IMR-90 (cell line): Measurements from ENCODE around the gene GRM5. TPM values are rescaled to one million over a fixed set of nuclear protein-coding genes. Genes with fewer than 3 reads are reported as not detected.

Experiments
- ATAC-seq: fragments of 200-7000 bp; cut with Tn5 transposase; 2 replicates; pipeline ENCODE4 v1.9.1; 2020; ENCODE audit warnings: low read depth, mild to moderate bottlenecking, moderate library complexity
- BruUV-seq: library from RNA; stranded (reverse); fragments of 400-500 nt; replicated peaks from 2 replicates; lab custom pipeline; 2021; lab: Mats Ljungman, UMichigan
- CTCF ChIA-PET: fragments of 300-600 bp; formaldehyde crosslinking; extraction: SDS; loops from one replicate; lab custom pipeline; 2021; ENCODE audit warnings: antibody characterized with exemption; lab: Yijun Ruan, JAX
- POLR2A ChIA-PET: fragments of 300-600 bp; sonication (Branson Sonifier 250); formaldehyde crosslinking; loops from one replicate; lab custom pipeline; 2022; ENCODE audit warnings: antibody characterized with exemption; ENCODE audit not compliant: unreplicated experiment; lab: Charles Lee
- DNase-seq: peaks from one replicate; pipeline ENCODE4 v3.0.0; 2013
- H2AFZ ChIP-seq: replicated peaks from 2 replicates; pipeline ENCODE3; 2013; ENCODE audit warnings: low read length, mild to moderate bottlenecking; ENCODE audit not compliant: poor library complexity
- H2AK5ac ChIP-seq: 2 replicates; pipeline ENCODE4 v1.6.1; 2013; ENCODE audit warnings: low read depth, low read length, inconsistent platforms
- H2AK9ac ChIP-seq: replicated peaks from 2 replicates; pipeline ENCODE3; 2013; ENCODE audit warnings: mild to moderate bottlenecking, low read depth, low read length, moderate library complexity; ENCODE audit not compliant: poor library complexity
- H2BK120ac ChIP-seq: 2 replicates; pipeline ENCODE4 v1.6.1; 2013; ENCODE audit warnings: low read depth, low read length, inconsistent platforms
- H2BK15ac ChIP-seq: 3 replicates; pipeline ENCODE4 v1.6.1; 2013; ENCODE audit warnings: low read depth, low read length, inconsistent platforms
- H2BK20ac ChIP-seq: 2 replicates; pipeline ENCODE4 v1.6.1; 2013; ENCODE audit warnings: low read depth, mild to moderate bottlenecking, inconsistent platforms, low read length, moderate library complexity
- H2BK5ac ChIP-seq: 2 replicates; pipeline ENCODE4 v1.6.1; 2013; ENCODE audit warnings: mild to moderate bottlenecking, low read depth, low read length, inconsistent platforms; ENCODE audit not compliant: poor library complexity, severe bottlenecking
- H3K14ac ChIP-seq: replicated peaks from 2 replicates; pipeline ENCODE4 v1.6.1; 2013; ENCODE audit warnings: low read depth, low read length, inconsistent platforms
- H3K18ac ChIP-seq: 2 replicates; pipeline ENCODE4 v1.6.1; 2013; ENCODE audit warnings: low read depth, low read length, control low read depth
- H3K23ac ChIP-seq: 2 replicates; pipeline ENCODE4 v1.6.1; 2013; ENCODE audit warnings: low read depth, low read length, inconsistent platforms
- H3K27ac ChIP-seq: 2 replicates; pipeline ENCODE4 v1.5.1; 2013; ENCODE audit warnings: mild to moderate bottlenecking, control low read depth, low read length; ENCODE audit not compliant: insufficient read depth
- H3K27me3 ChIP-seq: 2 replicates; pipeline ENCODE4 v1.6.1; 2013; ENCODE audit warnings: low read length; ENCODE audit not compliant: control insufficient read depth, insufficient read depth
- H3K36me3 ChIP-seq: 2 replicates; pipeline ENCODE4 v1.6.1; 2013; ENCODE audit warnings: low read length, mixed read lengths; ENCODE audit not compliant: control insufficient read depth, insufficient read depth
- H3K4ac ChIP-seq: 2 replicates; pipeline ENCODE4 v1.6.1; 2013; ENCODE audit warnings: low read depth, low read length, inconsistent platforms
- H3K4me1 ChIP-seq: 2 replicates; pipeline ENCODE4 v1.6.1; 2013; ENCODE audit warnings: low read length, mixed read lengths; ENCODE audit not compliant: control insufficient read depth, insufficient read depth
- H3K4me2 ChIP-seq: 2 replicates; pipeline ENCODE4 v1.6.1; 2013; ENCODE audit warnings: low read depth, mild to moderate bottlenecking, control low read depth, low read length, moderate library complexity
- H3K4me3 ChIP-seq: 2 replicates; pipeline ENCODE4 v1.5.1; 2013; ENCODE audit warnings: low read depth, mild to moderate bottlenecking, control low read depth, low read length, moderate library complexity; ENCODE audit not compliant: insufficient read depth
- H3K56ac ChIP-seq: 2 replicates; pipeline ENCODE4 v1.6.1; 2013; ENCODE audit warnings: low read length, inconsistent platforms; ENCODE audit not compliant: insufficient read depth; ENCODE audit errors: extremely low read depth
- H3K79me1 ChIP-seq, 2 experiments: 2 replicates each; pipeline ENCODE4 v1.6.1; 2013; ENCODE audit warnings: low read length in 2 of 2, inconsistent platforms in 1 of 2, low read depth in 1 of 2
- H3K9ac ChIP-seq: 2 replicates; pipeline ENCODE4 v1.6.1; 2013; ENCODE audit warnings: low read depth, low read length, control low read depth
- H3K9me1 ChIP-seq: 2 replicates; pipeline ENCODE4 v1.6.1; 2013; ENCODE audit warnings: low read length, inconsistent platforms; ENCODE audit not compliant: insufficient read depth
- H3K9me3 ChIP-seq: 2 replicates; pipeline ENCODE4 v1.6.1; 2013; ENCODE audit warnings: low read length; ENCODE audit not compliant: control insufficient read depth, insufficient read depth
- H4K20me1 ChIP-seq: 2 replicates; pipeline ENCODE4 v1.6.1; 2013; ENCODE audit warnings: low read length, inconsistent platforms; ENCODE audit not compliant: insufficient read depth
- H4K5ac ChIP-seq: 2 replicates; pipeline ENCODE4 v1.6.1; 2013; ENCODE audit warnings: mild to moderate bottlenecking, low read depth, low read length, control low read depth
- H4K8ac ChIP-seq, 2 experiments: 2 replicates each; pipeline ENCODE4 v1.6.1; 2013; ENCODE audit warnings: low read depth in 2 of 2, low read length in 2 of 2, control low read depth in 1 of 2, inconsistent platforms in 1 of 2
- H4K91ac ChIP-seq: 2 replicates; pipeline ENCODE4 v1.6.1; 2013; ENCODE audit warnings: low read depth, low read length, inconsistent platforms; ENCODE audit not compliant: insufficient read depth
- BHLHE40 ChIP-seq: fragments of 150-350 bp; IDR thresholded peaks from 2 replicates; pipeline ENCODE4 v1.6.1; 2016; ENCODE audit warnings: mild to moderate bottlenecking, low read depth, low read length
- CEBPB ChIP-seq: IDR thresholded peaks from 2 replicates; pipeline ENCODE4 v1.6.1; 2012; ENCODE audit warnings: low read depth, low read length, improper control_type of control experiment
- FOS ChIP-seq: fragments of 150-350 bp; IDR thresholded peaks from 2 replicates; pipeline ENCODE4 v1.6.1; 2016; ENCODE audit warnings: low read depth, low read length
- MXI1 ChIP-seq: IDR thresholded peaks from 2 replicates; pipeline ENCODE4 v1.6.1; 2012; ENCODE audit warnings: low read depth, mild to moderate bottlenecking, low read length, moderate library complexity, borderline replicate concordance
- POLR2A ChIP-seq: IDR thresholded peaks from 2 replicates; pipeline ENCODE4 v1.6.1; 2012; ENCODE audit warnings: mild to moderate bottlenecking, low read depth, low read length
- RAD21 ChIP-seq: IDR thresholded peaks from 2 replicates; pipeline ENCODE4 v1.6.1; 2012; ENCODE audit warnings: low read length, improper control_type of control experiment
- RCOR1 ChIP-seq: IDR thresholded peaks from 2 replicates; pipeline ENCODE4 v1.6.1; 2012; ENCODE audit warnings: mild to moderate bottlenecking, low read length, improper control_type of control experiment; ENCODE audit not compliant: insufficient replicate concordance
- WGBS, 2 experiments: methylation state at CpG; one replicate each; pipeline versions ENCODE4 v1.1.5 to v1.1.7; 2013; ENCODE audit warnings: missing lambda C conversion rate in 2 of 2; ENCODE audit not compliant: insufficient read length in 1 of 2; ENCODE audit errors: extremely low coverage in 2 of 2; 5-methylcytosine and 5-hydroxymethylcytosine counted together
- dilution Hi-C: fragments of 300-500 bp; cut with HindIII; formaldehyde crosslinking; loops from one replicate; pipeline ENCODE4 v1.14.3; 2018; ENCODE audit warnings: low sequenced_read_pairs; ENCODE audit not compliant: unreplicated experiment
- in situ Hi-C: fragments of 300-500 bp; cut with MboI; formaldehyde crosslinking; loops from 3 replicates; pipeline ENCODE4 v1.14.3; 2019; ENCODE audit warnings: low sequenced_read_pairs, inconsistent platforms, mixed read lengths
- intact Hi-C: fragments of 100-400 bp; cut with micrococcal nuclease; formaldehyde crosslinking; loops from 2 replicates; pipeline ENCODE4 v1.10.0; 2022
- polyA plus RNA-seq, 3 experiments: library from polyadenylated mRNA; depleted of rRNA; stranded (reverse); fragments of >200 nt; gene quantifications; 2 replicates each; pipeline ENCODE4 v1.2.3, GENCODE V29; 2012; ENCODE audit warnings: low replicate concordance in 1 of 3
- total RNA-seq: library from RNA; depleted of rRNA; stranded (reverse); fragments of >200 nt; gene quantifications from 2 replicates; pipeline ENCODE4 v1.2.3, GENCODE V29; 2012
- TF ChIP-seq, protein P1 (sequence below): fragments of 150-350 bp; IDR thresholded peaks from 2 replicates; pipeline ENCODE4 v1.6.1; 2016; ENCODE audit warnings: low read depth, mild to moderate bottlenecking, low read length, moderate library complexity, borderline replicate concordance
- TF ChIP-seq, protein P2 (sequence below): fragments of 150-350 bp; IDR thresholded peaks from 2 replicates; pipeline ENCODE4 v1.6.1; 2017; ENCODE audit warnings: mild to moderate bottlenecking, antibody characterized with exemption, low read length, low read depth
- TF ChIP-seq, protein P3 (sequence below): conservative IDR thresholded peaks from 2 replicates; pipeline ENCODE4 v1.5.1; 2012; ENCODE audit warnings: mild to moderate bottlenecking, low read depth, low read length, improper control_type of control experiment

Gene GRM5
- total and polyA plus RNA-seq, 2 of the 4 experiments (the other 2 are of a cell fraction), result under 0.01 TPM

DNA sequence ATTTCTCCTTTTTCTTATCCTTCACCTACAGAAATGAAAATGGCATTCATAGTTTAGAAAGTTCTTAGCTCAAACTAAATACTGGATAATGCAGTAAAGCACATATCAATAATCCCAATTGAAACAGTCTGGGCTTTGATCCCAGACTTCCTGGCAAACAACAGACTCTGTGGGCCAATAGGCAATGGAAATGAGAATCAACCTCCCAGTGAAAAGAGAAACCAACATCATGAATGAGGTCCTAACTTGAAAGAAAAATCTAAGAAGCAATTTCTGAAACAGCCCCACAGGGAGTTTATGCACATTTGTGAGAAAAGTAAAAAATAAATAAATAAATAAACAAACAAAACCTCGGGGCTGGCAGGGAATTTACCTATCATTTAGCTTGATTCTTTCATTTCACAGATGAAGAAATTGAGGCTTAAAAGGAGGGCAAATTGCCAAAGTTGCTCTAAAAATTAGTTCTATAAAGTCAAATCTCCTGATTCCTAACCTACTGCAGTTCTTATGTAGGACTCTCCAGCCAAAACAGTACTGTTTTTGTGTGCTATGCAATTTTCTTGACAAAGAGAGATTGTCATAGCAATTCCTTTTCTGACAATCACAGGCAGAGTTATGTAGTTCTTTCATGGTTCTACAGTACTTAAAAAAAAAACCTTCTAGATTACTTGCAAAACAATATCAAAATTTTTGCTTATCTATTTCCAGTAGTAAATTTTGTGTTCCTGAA, 265.8 kb downstream of the GRM5 start:
- CTCF ChIA-PET, result no interaction called here
- H3K4ac ChIP-seq, result no peak overlapping the region
- no peaks in the 10 kb centered on the region for H3K4me1 ChIP-seq
- no peak overlapping the region for H3K4me3 ChIP-seq
- H2AK9ac ChIP-seq, result no peak overlapping the region
- H3K23ac ChIP-seq, result no peak overlapping the region
- H2BK15ac ChIP-seq, result no peak overlapping the region
- no peaks in the 10 kb centered on the region for H3K9me3 ChIP-seq
- H3K27me3 ChIP-seq, result no peaks in the 10 kb centered on the region
- no peaks in the 10 kb centered on the region for H4K20me1 ChIP-seq
- no peak overlapping the region for H2BK120ac ChIP-seq
- ATAC-seq (no peak), DNase-seq (no peak)
- H4K8ac ChIP-seq, result no peak overlapping the region
- dilution Hi-C loops (no loop called here), in situ Hi-C loops (no loop called here), intact Hi-C loops (no loop called here)
- H3K56ac ChIP-seq, result no peak overlapping the region
- H2BK5ac ChIP-seq, result no peak overlapping the region
- H3K9ac ChIP-seq, result no peak overlapping the region
- no peak overlapping the region for H4K5ac ChIP-seq
- H2AFZ ChIP-seq, result no peak overlapping the region
- no TSS peak for BruUV-seq
- H3K9me1 ChIP-seq, result no peaks in the 10 kb centered on the region
- no peak overlapping the region for H4K91ac ChIP-seq
- TF ChIP-seq FOS (no peak), CEBPB (no peak), POLR2A (no peak), BHLHE40 (no peak), RAD21 (no peak), MXI1 (no peak), RCOR1 (no peak)
- TF ChIP-seq, protein P1, sequence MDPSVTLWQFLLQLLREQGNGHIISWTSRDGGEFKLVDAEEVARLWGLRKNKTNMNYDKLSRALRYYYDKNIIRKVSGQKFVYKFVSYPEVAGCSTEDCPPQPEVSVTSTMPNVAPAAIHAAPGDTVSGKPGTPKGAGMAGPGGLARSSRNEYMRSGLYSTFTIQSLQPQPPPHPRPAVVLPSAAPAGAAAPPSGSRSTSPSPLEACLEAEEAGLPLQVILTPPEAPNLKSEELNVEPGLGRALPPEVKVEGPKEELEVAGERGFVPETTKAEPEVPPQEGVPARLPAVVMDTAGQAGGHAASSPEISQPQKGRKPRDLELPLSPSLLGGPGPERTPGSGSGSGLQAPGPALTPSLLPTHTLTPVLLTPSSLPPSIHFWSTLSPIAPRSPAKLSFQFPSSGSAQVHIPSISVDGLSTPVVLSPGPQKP, result no peak
- TF ChIP-seq, protein P2, sequence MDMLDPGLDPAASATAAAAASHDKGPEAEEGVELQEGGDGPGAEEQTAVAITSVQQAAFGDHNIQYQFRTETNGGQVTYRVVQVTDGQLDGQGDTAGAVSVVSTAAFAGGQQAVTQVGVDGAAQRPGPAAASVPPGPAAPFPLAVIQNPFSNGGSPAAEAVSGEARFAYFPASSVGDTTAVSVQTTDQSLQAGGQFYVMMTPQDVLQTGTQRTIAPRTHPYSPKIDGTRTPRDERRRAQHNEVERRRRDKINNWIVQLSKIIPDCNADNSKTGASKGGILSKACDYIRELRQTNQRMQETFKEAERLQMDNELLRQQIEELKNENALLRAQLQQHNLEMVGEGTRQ, result no peak
- TF ChIP-seq, protein P3, sequence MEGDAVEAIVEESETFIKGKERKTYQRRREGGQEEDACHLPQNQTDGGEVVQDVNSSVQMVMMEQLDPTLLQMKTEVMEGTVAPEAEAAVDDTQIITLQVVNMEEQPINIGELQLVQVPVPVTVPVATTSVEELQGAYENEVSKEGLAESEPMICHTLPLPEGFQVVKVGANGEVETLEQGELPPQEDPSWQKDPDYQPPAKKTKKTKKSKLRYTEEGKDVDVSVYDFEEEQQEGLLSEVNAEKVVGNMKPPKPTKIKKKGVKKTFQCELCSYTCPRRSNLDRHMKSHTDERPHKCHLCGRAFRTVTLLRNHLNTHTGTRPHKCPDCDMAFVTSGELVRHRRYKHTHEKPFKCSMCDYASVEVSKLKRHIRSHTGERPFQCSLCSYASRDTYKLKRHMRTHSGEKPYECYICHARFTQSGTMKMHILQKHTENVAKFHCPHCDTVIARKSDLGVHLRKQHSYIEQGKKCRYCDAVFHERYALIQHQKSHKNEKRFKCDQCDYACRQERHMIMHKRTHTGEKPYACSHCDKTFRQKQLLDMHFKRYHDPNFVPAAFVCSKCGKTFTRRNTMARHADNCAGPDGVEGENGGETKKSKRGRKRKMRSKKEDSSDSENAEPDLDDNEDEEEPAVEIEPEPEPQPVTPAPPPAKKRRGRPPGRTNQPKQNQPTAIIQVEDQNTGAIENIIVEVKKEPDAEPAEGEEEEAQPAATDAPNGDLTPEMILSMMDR, result no peak
- no peak overlapping the region for H3K27ac ChIP-seq
- H3K79me1 ChIP-seq, result no peaks in the 10 kb centered on the region
- no peak overlapping the region for H3K4me2 ChIP-seq
- no peaks in the 10 kb centered on the region for H3K36me3 ChIP-seq
- no peak overlapping the region for H3K14ac ChIP-seq
- POLR2A ChIA-PET, result no interaction called here
- no peak overlapping the region for H2AK5ac ChIP-seq
- H2BK20ac ChIP-seq, result no peak overlapping the region
- H3K18ac ChIP-seq, result no peak overlapping the region
- no CpG with 5 or more reads among the region's 1 CpG for WGBS, 2 experiments
